Pancreas (tissue), 10 donors: ENCODE results near the gene UBE3B. TPM values are rescaled to one million over a fixed set of nuclear protein-coding genes. Genes with fewer than 3 reads are reported as not detected.

Experiments
- ATAC-seq, 4 donors: fragments of 200-7000 bp; cut with Tn5 transposase; one replicate each; pipeline versions ENCODE4 v1.8.0 to v1.9.1; 2020; ENCODE audit warnings: mild to moderate bottlenecking in 4 of 4, moderate library complexity in 4 of 4
- DNase-seq, 6 donors: peaks; one replicate each; pipeline ENCODE4 v3.0.0-alpha.2; 2020
- FAIRE-seq: peaks from 2 replicates; lab custom pipeline; 2012; peaks lifted over from hg19 to GRCh38; lab: Jason Lieb, UNC
- H3K27ac ChIP-seq, 4 donors: fragments of 200-600 bp; sonication (generic); 1 replicate in 3 of 4; 2 replicates in 1 of 4; pipeline versions ENCODE4 v1.5.0 to v1.8.0; 2020
- H3K27me3 ChIP-seq, 4 donors: fragments of 200-600 bp; one replicate each; pipeline ENCODE4 v1.8.0; 2021
- H3K36me3 ChIP-seq, 3 donors: fragments of 200-600 bp; sonication (generic) in 1 of 3; one replicate each; pipeline versions ENCODE4 v1.5.0 to v1.8.0; 2020 to 2021
- H3K4me1 ChIP-seq, 3 donors: fragments of 200-600 bp; one replicate each; pipeline ENCODE4 v1.8.0; 2021
- H3K4me3 ChIP-seq, 4 donors: fragments of 200-600 bp; sonication (generic) in 2 of 4; one replicate each; pipeline versions ENCODE4 v1.5.0 to v1.8.0; 2020 to 2021
- H3K9me3 ChIP-seq, 4 donors: fragments of 200-600 bp; one replicate each; pipeline ENCODE4 v1.8.0; 2021
- CTCF ChIP-seq, 4 donors: fragments of 200-600 bp; sonication (generic) in 3 of 4; IDR thresholded peaks; one replicate each; pipeline versions ENCODE4 v1.5.0 to v1.8.0; 2021; ENCODE audit warnings: antibody characterized with exemption in 4 of 4
- WGBS, 2 donors: extraction: QIAGEN DNeasy Blood & Tissue Kit; methylation state at CpG; one replicate each; pipeline ENCODE4 v1.1.7; 2013; 5-methylcytosine and 5-hydroxymethylcytosine counted together
- intact Hi-C, 3 donors: fragments of 100-400 bp; cut with DNase I; formaldehyde crosslinking; loops; one replicate each; pipeline versions ENCODE4 v1.11.1 to v1.14.2; 2022
- polyA plus RNA-seq, 2 donors: library from polyadenylated mRNA; stranded (reverse); fragments of 200-250 nt; gene quantifications; one replicate each; pipeline ENCODE4 v1.2.3, GENCODE V29; 2013
- total RNA-seq, 6 donors: library from RNA; stranded (reverse); fragmentation: NEBNext Ultra II Directional in 4 of 6; extraction: Animal tissue kit (Norgen Biotek cat#: 25700) in 4 of 6; gene quantifications; one replicate each; pipeline versions ENCODE4 v1.2.1 to v1.2.4, GENCODE V29; 2021 to 2023
- donor health status: healthy with polysubstance abuse.
- donor health status: DM: no; HTN: no; CAD: no; lungs with moderate emphysema.
- donor health status: DM: no; HTN: no; CAD: no.
- donor health status: control.
- donor health status: control.
- donor health status: Bipolar disorder and iron deficiency.
- donor health status: DM: yes; HTN: yes; CAD: no.
- donor health status: DM: no; HTN: no; CAD: no.
- donor health status: DM: no; HTN: no; CAD: no.
- donor health status: DM: yes; HTN: yes; CAD: no.

Gene UBE3B
- total and polyA plus RNA-seq, 8 donors = 9.8 to 25.6 (median 13.8) TPM

GRCh38 chr12:109432842-109433304 is 44.6 kb upstream of the UBE3B start:
- DNase-seq = peak; percentile 69 to 95 (median 84)
- no peaks in the 10 kb centered on the region for H3K9me3 ChIP-seq
- WGBS, 2 donors = 20 to 22% methylated on average over 14 of the region's 14 CpGs
- no peak overlapping the region for H3K4me3 ChIP-seq
- FAIRE-seq = no peak
- H3K36me3 ChIP-seq = no peaks in the 10 kb centered on the region
- peak; percentile 63 to 80 (median 73) for TF ChIP-seq CTCF (IDR thresholded peaks at IDR 0.05)
- H3K27ac ChIP-seq = no peak overlapping the region
- no peaks in the 10 kb centered on the region for H3K4me1 ChIP-seq
- ATAC-seq = peak; percentile 70 to 92 (median 88)
- intact Hi-C loops = loop anchor here in 1 of 3 donors (10.0 kb wide), 1 partner anchor 342 kb away; no protein-coding TSS in a partner anchor
- no peaks in the 10 kb centered on the region for H3K27me3 ChIP-seq

GRCh38 chr12:109433618-109434017 is 43.8 kb upstream of the UBE3B start:
- H3K27me3 ChIP-seq = no peaks in the 10 kb centered on the region
- DNase-seq (no peak), FAIRE-seq (no peak), ATAC-seq (peak in 3 of 4 donors; percentile 43 to 68 (median 61))
- no peak overlapping the region for H3K27ac ChIP-seq
- no peaks in the 10 kb centered on the region for H3K9me3 ChIP-seq
- TF ChIP-seq CTCF (IDR thresholded peaks at IDR 0.05) = peak in 1 of 4 donors; percentile 10
- 77 to 79% methylated on average over 4 of the region's 4 CpGs for WGBS, 2 donors
- intact Hi-C loops = loop anchor here in 1 of 3 donors (10.0 kb wide), 1 partner anchor 341 kb away; no protein-coding TSS in a partner anchor
- no peaks in the 10 kb centered on the region for H3K4me1 ChIP-seq
- no peaks in the 10 kb centered on the region for H3K36me3 ChIP-seq
- H3K4me3 ChIP-seq = no peak overlapping the region

- no peak overlapping the region for H3K27ac ChIP-seq
- intact Hi-C loops = loop anchor here in 1 of 3 donors (10.0 kb wide), 1 partner anchor 340 kb away; no protein-coding TSS in a partner anchor
- DNase-seq (no peak), FAIRE-seq (no peak), ATAC-seq (no peak)
- H3K36me3 ChIP-seq = no peaks in the 10 kb centered on the region
- WGBS, 2 donors = 73 to 80% methylated on average over 7 of the region's 7 CpGs
- H3K27me3 ChIP-seq = no peaks in the 10 kb centered on the region
- H3K9me3 ChIP-seq = no peaks in the 10 kb centered on the region
- TF ChIP-seq CTCF (IDR thresholded peaks at IDR 0.05) = no peak
- no peaks in the 10 kb centered on the region for H3K4me1 ChIP-seq
- H3K4me3 ChIP-seq = no peak overlapping the region
Observed at GRCh38 chr12:109434582-109434981, 42.9 kb upstream of the UBE3B start.

GRCh38 chr12:109435428-109436187 is 41.8 kb upstream of the UBE3B start:
- no peaks in the 10 kb centered on the region for H3K36me3 ChIP-seq
- no peak for DNase-seq
- ATAC-seq = no peak
- H3K9me3 ChIP-seq = no peaks in the 10 kb centered on the region
- H3K4me1 ChIP-seq = no peaks in the 10 kb centered on the region
- H3K27me3 ChIP-seq = no peaks in the 10 kb centered on the region
- 60 to 68% methylated on average over 17 of the region's 17 CpGs for WGBS, 2 donors
- FAIRE-seq = no peak
- intact Hi-C loops = loop anchor here in 1 of 3 donors (10.0 kb wide), 1 partner anchor 339 kb away; no protein-coding TSS in a partner anchor
- TF ChIP-seq CTCF (IDR thresholded peaks at IDR 0.05) = no peak
- no peak overlapping the region for H3K4me3 ChIP-seq
- no peak overlapping the region for H3K27ac ChIP-seq

GRCh38 chr12:109436188-109436560 is 41.3 kb upstream of the UBE3B start:
- Histone ChIP-seq H3K4me1 (no peaks in the 10 kb centered on the region), H3K36me3 (no peaks in the 10 kb centered on the region), H3K27ac (no peak overlapping the region), H3K9me3 (no peaks in the 10 kb centered on the region), H3K27me3 (no peaks in the 10 kb centered on the region), H3K4me3 (no peak overlapping the region)
- ATAC-seq (no peak), DNase-seq (no peak), FAIRE-seq (no peak)
- intact Hi-C loops = loop anchor here in 1 of 3 donors (10.0 kb wide), 1 partner anchor 339 kb away; no protein-coding TSS in a partner anchor
- WGBS, 2 donors = 60 to 61% methylated on average over 7 of the region's 7 CpGs
- TF ChIP-seq CTCF (IDR thresholded peaks at IDR 0.05) = no peak
